GM12891 (cell line): ENCODE measurements around the gene THADA.

Experiments
- POLR2A ChIP-seq: IDR thresholded peaks from 2 replicates; pipeline ENCODE4 v1.6.1; 2011; ENCODE audit warnings: low read depth, low read length, control low read depth
- POU2F2 ChIP-seq: IDR thresholded peaks from 2 replicates; pipeline ENCODE4 v1.6.1; 2011; ENCODE audit warnings: low read depth, mild to moderate bottlenecking, control low read depth, low read length, moderate library complexity
- SPI1 ChIP-seq: IDR thresholded peaks from 2 replicates; pipeline ENCODE4 v1.6.1; 2011; ENCODE audit warnings: low read depth, low read length, control low read depth

DNA sequence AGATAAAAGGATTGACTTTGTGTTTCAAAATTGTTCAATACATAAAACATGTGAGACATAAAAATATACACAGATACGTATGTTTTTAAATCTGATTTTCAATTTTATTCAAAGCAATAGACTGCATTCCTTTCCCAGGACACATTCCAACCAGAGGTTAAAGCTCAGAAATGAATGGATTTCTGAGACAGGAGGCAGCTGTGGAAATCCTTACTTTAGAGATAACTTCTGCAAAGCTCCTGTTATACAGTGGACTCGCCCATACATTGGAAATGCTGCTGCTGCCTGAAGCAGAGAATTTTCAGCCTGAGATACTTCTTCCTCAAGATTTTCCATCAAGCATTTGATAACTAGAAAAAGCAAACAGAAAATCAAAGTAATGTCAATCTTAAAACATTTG lies 43.8 kb downstream of the THADA start:
- TF ChIP-seq POU2F2, result no peak
- no peak for TF ChIP-seq POLR2A
- TF ChIP-seq SPI1, result no peak
